Embryonic facial prominence (tissue), 1 donor: Measurements from ENCODE around the gene C8A.

Experiments
- DNase-seq: peaks from one replicate; pipeline ENCODE4 v3.0.0-alpha.2; 2016; ENCODE audit errors: extremely low spot score

The C8A gene

GRCh38 chr1:56854521-56855099 lies at the start of gene C8A:
Gene C8A (plus strand): TSS chr1:56854797. CDS start chr1:56854902, 105 bp downstream.
- DNase-seq: no peak

GRCh38 chr1:56806804-56807203 lies 47.8 kb upstream of the C8A start:
- DNase-seq: no peak

- DNase-seq: no peak
Observed at GRCh38 chr1:56808410-56808809, 46.2 kb upstream of the C8A start.

- DNase-seq: no peak
Observed at GRCh38 chr1:56811331-56811730, 43.3 kb upstream of the C8A start.

GRCh38 chr1:56814205-56814604 lies 40.4 kb upstream of the C8A start:
- DNase-seq: no peak

- DNase-seq: no peak
Observed at GRCh38 chr1:56816264-56816663, 38.3 kb upstream of the C8A start.

- DNase-seq: no peak
Observed at GRCh38 chr1:56816909-56817308, 37.7 kb upstream of the C8A start.

- DNase-seq: no peak
Observed at GRCh38 chr1:56817716-56818463, 36.7 kb upstream of the C8A start.

GRCh38 chr1:56819387-56819899 lies 35.2 kb upstream of the C8A start, which contains the start of gene FYB2:
Gene FYB2 (minus strand): TSS chr1:56819404. CDS start chr1:56819290, 114 bp downstream.
- DNase-seq: no peak

- DNase-seq: no peak
Observed at GRCh38 chr1:56820755-56821461, 33.7 kb upstream of the C8A start.

- no peak for DNase-seq
Observed at GRCh38 chr1:56821462-56821797, 33.2 kb upstream of the C8A start.

GRCh38 chr1:56824271-56824670 lies 30.3 kb upstream of the C8A start:
- DNase-seq: no peak

- no peak for DNase-seq
Observed at GRCh38 chr1:56824938-56825337, 29.7 kb upstream of the C8A start.

- DNase-seq: no peak
Observed at GRCh38 chr1:56825436-56825835, 29.2 kb upstream of the C8A start.

GRCh38 chr1:56827711-56828110 lies 26.9 kb upstream of the C8A start:
- no peak for DNase-seq

GRCh38 chr1:56830052-56830451 lies 24.5 kb upstream of the C8A start:
- no peak for DNase-seq

GRCh38 chr1:56831871-56832693 lies 22.5 kb upstream of the C8A start:
- peak; percentile 47 for DNase-seq

- no peak for DNase-seq
Observed at GRCh38 chr1:56833088-56833487, 21.5 kb upstream of the C8A start.

- no peak for DNase-seq
Observed at GRCh38 chr1:56834137-56834900, 20.3 kb upstream of the C8A start.

- no peak for DNase-seq
Observed at GRCh38 chr1:56835657-56836056, 18.9 kb upstream of the C8A start.

GRCh38 chr1:56836359-56836758 lies 18.2 kb upstream of the C8A start:
- DNase-seq: no peak
